Esophagus (tissue), 2 donors: ENCODE measurements around the gene SHQ1. TPM values are rescaled to one million over a fixed set of nuclear protein-coding genes. Genes with fewer than 3 reads are reported as not detected.
A peak's percentile ranks its signal among the peaks of the same experiment; 100 is the strongest.

Experiments
- H3K27ac ChIP-seq, 2 donors: one replicate each; pipeline ENCODE4 v1.5.1; 2013; ENCODE audit warnings: low read depth in 2 of 2, mild to moderate bottlenecking in 2 of 2, inconsistent platforms in 1 of 2, low read length in 1 of 2, moderate library complexity in 1 of 2
- H3K27me3 ChIP-seq, 2 donors: one replicate each; pipeline ENCODE4 v1.6.1; 2013; ENCODE audit warnings: low read length in 2 of 2, control low read depth in 1 of 2, mild to moderate bottlenecking in 1 of 2; ENCODE audit not compliant: insufficient read depth in 2 of 2, control insufficient read depth in 1 of 2
- H3K36me3 ChIP-seq, 2 donors: one replicate each; pipeline ENCODE4 v1.6.1; 2013; ENCODE audit warnings: low read length in 1 of 2; ENCODE audit not compliant: control insufficient read depth in 2 of 2, insufficient read depth in 2 of 2
- H3K4me1 ChIP-seq, 2 donors: one replicate each; pipeline ENCODE4 v1.6.1; 2013; ENCODE audit warnings: low read length in 1 of 2; ENCODE audit not compliant: control insufficient read depth in 2 of 2, insufficient read depth in 2 of 2
- H3K4me3 ChIP-seq, 2 donors: one replicate each; pipeline ENCODE4 v1.5.1; 2013; ENCODE audit warnings: low read length in 2 of 2, mild to moderate bottlenecking in 2 of 2, low read depth in 1 of 2, moderate library complexity in 1 of 2
- H3K9me3 ChIP-seq, 2 donors: one replicate each; pipeline ENCODE4 v1.6.1; 2013; ENCODE audit warnings: mild to moderate bottlenecking in 2 of 2, low read depth in 1 of 2, low read length in 1 of 2, moderate library complexity in 1 of 2; ENCODE audit not compliant: control insufficient read depth in 2 of 2, insufficient read depth in 1 of 2
- WGBS, 2 donors: extraction: QIAGEN DNeasy Blood & Tissue Kit; methylation state at CpG; one replicate each; pipeline ENCODE4 v1.1.7; 2013; 5-methylcytosine and 5-hydroxymethylcytosine counted together
- polyA plus RNA-seq, 2 donors: library from polyadenylated mRNA; stranded (reverse); fragments of 200-250 nt; gene quantifications; one replicate each; pipeline ENCODE4 v1.2.3, GENCODE V29; 2013
- donor health status: healthy with polysubstance abuse.
- donor health status: Bipolar disorder and iron deficiency.

Gene SHQ1
- polyA plus RNA-seq, 2 donors, result 5.5 to 6.9 TPM

DNA sequence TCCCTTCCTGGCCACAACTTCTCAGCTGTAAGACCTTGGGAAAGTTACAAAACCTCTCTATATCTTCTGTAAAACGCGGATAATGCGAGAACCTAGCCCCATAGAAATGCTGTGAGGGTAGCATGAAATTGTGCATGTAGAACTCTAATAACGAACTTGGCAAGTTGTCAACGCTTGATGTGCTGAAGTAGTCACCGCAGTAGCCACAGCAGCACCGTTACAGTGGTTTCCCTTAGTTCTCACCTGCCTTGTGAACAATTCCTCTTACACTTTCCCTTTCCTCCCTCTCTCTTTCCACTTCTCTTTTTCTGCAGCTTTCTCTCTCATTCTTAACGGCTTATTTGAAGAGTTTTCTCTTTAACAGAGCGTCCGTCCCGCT lies 447 bp upstream of the SHQ1 start:
- Histone ChIP-seq H3K27me3 (no peaks in the 10 kb centered on the region), H3K9me3 (no peaks in the 10 kb centered on the region), H3K27ac (no peak overlapping the region), H3K4me3 (peak overlapping the region in 1 of 2 donors; percentile 97), H3K36me3 (no peaks in the 10 kb centered on the region), H3K4me1 (no peaks in the 10 kb centered on the region)
- 1 to 2% methylated on average over 11 of the region's 11 CpGs for WGBS, 2 donors

- H3K27me3 ChIP-seq, result no peaks in the 10 kb centered on the region
- 9 to 12% methylated on average over 6 of the region's 6 CpGs for WGBS, 2 donors
- peak overlapping the region in 1 of 2 donors; percentile 85 for H3K27ac ChIP-seq
- H3K36me3 ChIP-seq, result no peaks in the 10 kb centered on the region
- no peaks in the 10 kb centered on the region for H3K4me1 ChIP-seq
- H3K4me3 ChIP-seq, result peak overlapping the region; percentile 83 to 97
- H3K9me3 ChIP-seq, result no peaks in the 10 kb centered on the region
Observed at GRCh38 chr3:72847282-72847681, 963 bp downstream of the SHQ1 start.

- 90 to 95% methylated on average over 10 of the region's 10 CpGs for WGBS, 2 donors
- H3K27me3 ChIP-seq, result no peaks in the 10 kb centered on the region
Observed at GRCh38 chr3:72846166-72846565, 2.1 kb downstream of the SHQ1 start.

DNA sequence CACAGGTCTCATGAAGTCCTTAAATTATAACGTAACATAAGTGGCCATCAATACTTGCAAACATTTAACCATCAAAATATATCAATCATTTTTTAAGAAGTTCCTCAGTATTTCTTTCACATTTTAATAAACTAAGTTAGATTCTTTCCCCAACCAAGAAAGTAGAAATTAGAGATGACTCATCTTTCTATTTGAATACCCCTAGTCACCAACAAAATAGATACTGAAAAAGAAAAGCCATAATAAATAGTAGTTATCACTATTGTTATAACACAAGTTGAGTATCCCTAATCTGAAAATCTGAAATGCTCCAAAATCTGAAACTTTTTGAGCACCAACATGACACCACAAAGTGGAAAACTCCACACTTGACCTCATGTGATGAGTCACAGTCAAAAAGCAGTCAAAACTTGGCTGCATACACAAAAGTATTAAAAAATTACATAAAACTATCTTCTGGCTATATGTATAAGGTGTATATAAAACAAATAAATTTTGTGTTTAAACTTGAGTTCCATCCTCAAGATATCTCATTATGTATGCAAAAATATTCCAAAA lies 3.7 kb downstream of the SHQ1 start:
- no peaks in the 10 kb centered on the region for H3K9me3 ChIP-seq
- H3K27me3 ChIP-seq, result no peaks in the 10 kb centered on the region
- H3K27ac ChIP-seq, result no peak overlapping the region
- no peak overlapping the region for H3K4me3 ChIP-seq
- no peaks in the 10 kb centered on the region for H3K4me1 ChIP-seq
- H3K36me3 ChIP-seq, result peaks cover 6% of the 10 kb centered on the region in 2 donors
- WGBS, 2 donors, result 92% methylated on average over 1 of the region's 1 CpG

More at GRCh38 chr3:72846166-72846565, 2.1 kb downstream of the SHQ1 start:
- H3K4me1 ChIP-seq, result no peaks in the 10 kb centered on the region
- peaks cover 3 to 4% of the 10 kb centered on the region in 2 donors for H3K36me3 ChIP-seq
- no peaks in the 10 kb centered on the region for H3K9me3 ChIP-seq
- no peak overlapping the region for H3K27ac ChIP-seq
- no peak overlapping the region for H3K4me3 ChIP-seq

- WGBS, 2 donors, result 94 to 95% methylated on average over 3 of the region's 3 CpGs
- H3K4me3 ChIP-seq, result no peak overlapping the region
- H3K36me3 ChIP-seq, result peaks cover 6 to 10% of the 10 kb centered on the region in 2 donors
- no peaks in the 10 kb centered on the region for H3K9me3 ChIP-seq
- no peaks in the 10 kb centered on the region for H3K4me1 ChIP-seq
- H3K27me3 ChIP-seq, result no peaks in the 10 kb centered on the region
- H3K27ac ChIP-seq, result no peak overlapping the region
Observed at GRCh38 chr3:72839057-72839456, 9.2 kb downstream of the SHQ1 start.

GRCh38 chr3:72836923-72837322 lies 11.3 kb downstream of the SHQ1 start:
- WGBS, 2 donors, result 33 to 38% methylated on average over 3 of the region's 3 CpGs
- Histone ChIP-seq H3K4me1 (no peaks in the 10 kb centered on the region), H3K27ac (no peak overlapping the region), H3K4me3 (no peak overlapping the region), H3K9me3 (no peaks in the 10 kb centered on the region), H3K36me3 (peaks cover 6 to 10% of the 10 kb centered on the region in 2 donors), H3K27me3 (no peaks in the 10 kb centered on the region)

GRCh38 chr3:72836416-72836815 lies 11.8 kb downstream of the SHQ1 start:
- H3K27ac ChIP-seq, result no peak overlapping the region
- H3K4me1 ChIP-seq, result no peaks in the 10 kb centered on the region
- no peaks in the 10 kb centered on the region for H3K27me3 ChIP-seq
- H3K4me3 ChIP-seq, result no peak overlapping the region
- peaks cover 3 to 7% of the 10 kb centered on the region in 2 donors for H3K36me3 ChIP-seq
- 91 to 93% methylated on average over 3 of the region's 3 CpGs for WGBS, 2 donors
- no peaks in the 10 kb centered on the region for H3K9me3 ChIP-seq

GRCh38 chr3:72830452-72831223 lies 17.6 kb downstream of the SHQ1 start:
- Histone ChIP-seq H3K36me3 (peaks cover 0 to 5% of the 10 kb centered on the region in 2 donors), H3K4me1 (no peaks in the 10 kb centered on the region), H3K27me3 (no peaks in the 10 kb centered on the region), H3K27ac (no peak overlapping the region), H3K9me3 (no peaks in the 10 kb centered on the region), H3K4me3 (no peak overlapping the region)

DNA sequence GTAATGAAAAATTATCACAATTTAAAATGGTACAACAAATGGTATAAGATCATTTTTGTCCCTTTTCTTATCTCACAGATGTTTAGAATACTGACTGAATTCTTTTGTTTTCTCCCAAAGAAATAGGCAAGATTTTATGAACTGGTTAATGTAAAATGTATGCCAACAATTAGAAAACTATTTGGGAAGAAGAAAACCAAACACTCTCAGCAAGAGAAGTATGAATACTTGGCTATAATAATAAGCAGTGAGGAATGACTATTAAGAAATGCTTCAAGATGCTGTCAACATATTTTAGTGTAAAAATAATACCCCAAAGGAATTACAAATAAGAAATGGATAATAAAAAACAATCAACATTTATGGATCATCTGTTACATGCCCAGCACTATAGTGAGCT lies 18.5 kb downstream of the SHQ1 start:
- Histone ChIP-seq H3K9me3 (no peaks in the 10 kb centered on the region), H3K4me3 (no peak overlapping the region), H3K27me3 (no peaks in the 10 kb centered on the region), H3K4me1 (no peaks in the 10 kb centered on the region), H3K36me3 (peaks cover 0 to 4% of the 10 kb centered on the region in 2 donors), H3K27ac (no peak overlapping the region)
